HG02759 (cell line): ENCODE results near the gene SNAPC2.
"Not testable (repeated sequence)": the region's sequence is repeated elsewhere in the genome, so short reads cannot be mapped to it uniquely, and the experiment has no call there.

Source experiments
- ATAC-seq: cut with Tn5 transposase; IDR thresholded peaks from one replicate; pipeline ENCODE4 v1.9.1; 2021; ENCODE audit warnings: mild to moderate bottlenecking, moderate library complexity; ENCODE audit not compliant: unreplicated experiment

SNAPC2 gene

DNA sequence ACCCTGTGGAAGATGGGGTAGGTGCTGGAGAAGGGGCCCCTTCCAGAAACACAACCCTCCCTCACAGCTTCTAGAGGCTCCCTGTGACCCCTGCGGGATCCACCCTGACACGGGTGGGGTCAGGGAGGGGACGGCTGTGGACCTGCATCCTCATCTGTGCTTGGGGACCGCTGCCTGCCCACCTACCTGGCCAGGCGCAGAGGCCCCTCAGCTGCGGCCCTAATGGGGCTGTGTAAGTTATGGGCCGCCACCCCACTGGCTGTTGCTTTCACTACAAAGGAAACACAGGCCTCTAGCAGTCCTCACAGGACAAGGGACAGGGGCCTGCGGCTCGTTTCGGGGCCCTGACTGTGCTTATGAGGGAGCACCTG, 12.8 kb downstream of the SNAPC2 start:
- no peak for ATAC-seq

DNA sequence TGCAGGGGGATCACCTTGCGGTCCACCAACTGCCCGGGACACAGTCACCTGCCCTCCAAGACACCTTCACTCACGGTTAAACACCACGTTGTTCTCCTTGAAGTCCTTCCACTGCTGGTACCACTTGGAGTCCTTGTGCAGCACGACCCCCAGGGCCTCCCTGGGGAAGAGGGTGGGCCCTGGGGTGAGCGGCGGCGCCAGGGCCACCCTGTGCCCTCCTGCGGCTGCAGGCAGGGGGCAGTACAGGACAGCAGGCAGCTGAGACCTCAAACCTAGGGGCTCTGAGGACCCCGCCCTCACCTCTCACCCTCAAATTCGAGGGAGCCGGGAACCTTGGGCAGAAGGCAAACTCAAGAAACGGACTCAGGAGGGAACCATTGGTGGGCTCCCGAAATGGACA, 13.3 kb downstream of the SNAPC2 start:
- ATAC-seq, result no peak

- no peak for ATAC-seq
Measured at GRCh38 chr19:7933828-7934725, 13.9 kb downstream of the SNAPC2 start.

DNA sequence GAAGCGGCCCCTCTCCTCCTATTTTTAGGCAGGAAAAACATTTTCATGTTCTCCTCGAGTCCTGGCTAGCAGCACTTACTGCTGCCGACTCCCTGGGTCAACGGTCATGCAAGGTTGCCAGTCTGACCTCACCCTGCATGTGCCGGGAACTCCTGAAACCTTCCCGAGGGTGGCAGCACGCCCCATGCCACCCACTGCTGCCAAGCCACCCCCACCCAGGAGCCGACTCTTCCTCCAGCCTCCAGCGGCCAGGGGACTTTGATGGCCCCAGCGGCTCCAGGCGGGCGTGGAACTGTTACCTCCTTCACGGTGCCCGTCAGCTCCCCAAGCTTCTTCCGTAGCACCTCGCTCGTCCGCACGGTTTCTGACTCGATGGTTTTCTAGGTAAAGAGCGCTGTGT, 14.6 kb downstream of the SNAPC2 start:
- no peak for ATAC-seq

GRCh38 chr19:7940841-7941240, 20.7 kb downstream of the SNAPC2 start:
- no peak for ATAC-seq

DNA sequence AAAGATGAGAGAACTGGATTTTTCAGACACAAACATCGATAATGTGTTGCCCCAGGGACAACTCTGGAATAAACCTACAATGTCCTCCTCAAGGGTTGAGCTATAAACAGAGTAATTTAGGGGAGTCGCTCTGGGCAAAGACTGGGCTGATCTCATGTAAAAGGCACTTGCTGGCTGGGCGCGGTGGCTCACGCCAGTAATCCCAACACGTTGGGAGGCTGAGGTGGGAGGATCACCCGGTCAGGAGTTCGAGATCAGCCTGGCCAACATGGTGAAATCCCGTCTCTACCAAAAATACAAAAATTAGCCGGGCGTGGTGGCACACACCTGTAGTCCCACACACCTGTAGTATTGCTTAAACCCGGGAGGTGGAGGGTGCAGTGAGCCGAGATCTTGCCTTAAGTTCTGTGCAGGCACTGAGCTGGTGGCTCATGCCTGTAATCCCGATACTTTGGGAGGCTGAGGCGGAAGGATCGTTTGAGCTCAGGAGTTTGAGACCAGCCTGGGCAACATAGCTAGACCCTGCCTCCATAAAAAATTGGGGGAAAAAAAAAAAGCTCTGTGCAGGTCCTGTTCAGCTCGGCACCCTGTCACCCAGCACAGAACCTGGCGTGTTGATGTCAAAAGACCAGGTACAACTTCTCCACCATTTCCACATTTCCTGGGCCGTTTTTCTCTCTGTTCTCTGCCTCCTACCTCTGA, 21.9 kb downstream of the SNAPC2 start:
- no peak for ATAC-seq

GRCh38 chr19:7942981-7943443, 22.9 kb downstream of the SNAPC2 start:
- no peak for ATAC-seq

DNA sequence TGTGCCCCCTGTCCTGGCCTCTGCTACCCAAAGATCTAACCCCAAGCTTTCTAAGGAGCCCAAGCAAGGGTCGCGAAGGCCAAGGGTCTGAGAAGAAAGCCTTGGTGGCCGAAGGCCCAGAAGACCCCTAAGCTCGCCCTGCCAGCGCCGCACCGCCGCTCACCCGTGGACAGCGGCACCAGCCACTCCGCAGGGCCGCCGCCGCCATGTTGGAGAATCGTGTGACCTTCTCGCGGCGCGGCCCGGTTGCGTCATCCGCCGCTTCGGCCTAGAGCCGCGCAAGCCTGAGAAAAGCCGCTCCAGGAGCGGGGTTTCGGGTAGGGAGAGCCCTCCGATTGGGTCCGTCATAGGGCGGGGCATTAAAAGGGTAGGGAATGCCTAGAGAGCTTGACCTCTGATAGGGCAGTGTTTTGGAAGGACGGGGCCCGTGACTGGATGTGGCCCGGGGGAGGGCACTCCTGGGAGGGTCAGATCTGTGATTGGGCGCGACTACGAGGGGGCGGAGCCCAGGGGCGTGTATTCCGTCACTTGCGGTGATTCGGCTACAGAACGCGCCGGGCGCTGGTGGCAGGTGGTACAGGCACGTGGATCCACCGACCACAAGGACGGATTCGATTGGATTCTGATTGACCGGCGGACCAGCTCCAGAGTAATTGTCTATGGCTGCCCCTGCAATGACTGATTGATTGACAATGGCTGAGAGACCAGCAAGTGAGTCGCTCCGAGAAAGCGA, 23.5 kb downstream of the SNAPC2 start, which contains the start of gene TIMM44:
Gene TIMM44, minus strand, starts transcription at position 223 of the 733 bp plus-strand sequence. Its CDS starts 15 bp downstream, at position 208.
- peak; percentile 91 for ATAC-seq

GRCh38 chr19:7944177-7944761, 24.1 kb downstream of the SNAPC2 start:
- ATAC-seq, result peak; percentile 28

- no peak for ATAC-seq
Measured at GRCh38 chr19:7947939-7948338, 27.8 kb downstream of the SNAPC2 start.

GRCh38 chr19:7953060-7953459, 32.9 kb downstream of the SNAPC2 start:
- no peak for ATAC-seq

- ATAC-seq, result no peak
Measured at GRCh38 chr19:7953576-7953975, 33.4 kb downstream of the SNAPC2 start.

DNA sequence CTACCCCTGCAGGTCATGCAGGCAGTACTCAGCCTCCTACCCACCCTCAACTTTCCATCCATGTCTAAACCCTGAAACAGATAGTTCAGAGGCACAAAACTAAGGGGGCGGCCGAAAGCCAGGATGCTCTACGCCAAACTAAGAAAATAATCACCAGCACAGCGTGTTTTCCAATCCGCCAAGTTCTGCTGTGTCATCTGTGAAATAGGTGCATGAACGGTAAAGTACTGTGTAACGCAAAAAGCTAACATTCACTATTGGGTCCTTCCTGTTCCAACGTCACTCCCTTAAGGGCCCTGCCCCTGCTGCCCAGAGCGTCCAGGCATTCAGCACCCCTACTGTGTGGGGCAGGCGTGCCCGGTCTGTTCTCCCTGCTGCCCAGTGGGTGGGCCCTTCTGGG, 35.6 kb downstream of the SNAPC2 start:
- ATAC-seq, result no peak

DNA sequence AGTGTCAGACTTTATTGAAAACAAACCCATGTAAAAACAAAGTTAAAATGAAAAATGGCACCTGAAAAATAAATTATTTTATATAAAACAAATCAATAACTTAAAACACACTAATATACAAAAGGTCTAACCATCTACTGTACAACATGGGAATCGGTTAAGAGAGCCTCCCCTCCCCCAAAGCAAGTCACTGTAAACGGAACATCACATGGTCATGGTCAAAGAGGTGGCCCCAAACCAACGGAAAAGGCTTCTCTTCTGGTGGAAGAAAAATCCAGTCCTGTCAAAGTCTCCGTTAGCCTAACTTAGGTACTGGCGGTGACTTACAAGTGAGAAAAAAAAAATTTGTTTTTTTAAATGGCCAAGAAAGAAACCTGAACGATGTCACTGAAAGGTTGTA, 39.1 kb downstream of the SNAPC2 start:
- ATAC-seq, result no peak

DNA sequence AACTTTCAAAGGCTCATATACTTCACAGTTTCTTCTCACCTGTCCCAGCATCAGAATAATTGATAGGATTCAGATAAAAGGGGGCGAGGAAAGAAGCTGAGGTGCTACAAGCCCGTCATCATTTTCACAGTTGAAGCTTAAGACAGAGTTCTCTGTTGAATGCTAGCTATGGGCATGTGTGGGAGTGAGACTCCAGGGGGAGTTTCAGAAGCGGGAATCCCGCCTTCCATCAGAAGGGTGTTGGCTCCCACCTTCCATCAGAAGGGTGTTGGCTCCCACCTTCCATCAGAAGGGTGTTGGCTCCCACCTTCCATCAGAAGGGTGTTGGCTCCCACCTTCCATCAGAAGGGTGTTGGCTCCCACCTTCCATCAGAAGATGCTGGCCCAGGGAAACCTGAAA, 40.9 kb downstream of the SNAPC2 start:
- not testable (repeated sequence) for ATAC-seq

DNA sequence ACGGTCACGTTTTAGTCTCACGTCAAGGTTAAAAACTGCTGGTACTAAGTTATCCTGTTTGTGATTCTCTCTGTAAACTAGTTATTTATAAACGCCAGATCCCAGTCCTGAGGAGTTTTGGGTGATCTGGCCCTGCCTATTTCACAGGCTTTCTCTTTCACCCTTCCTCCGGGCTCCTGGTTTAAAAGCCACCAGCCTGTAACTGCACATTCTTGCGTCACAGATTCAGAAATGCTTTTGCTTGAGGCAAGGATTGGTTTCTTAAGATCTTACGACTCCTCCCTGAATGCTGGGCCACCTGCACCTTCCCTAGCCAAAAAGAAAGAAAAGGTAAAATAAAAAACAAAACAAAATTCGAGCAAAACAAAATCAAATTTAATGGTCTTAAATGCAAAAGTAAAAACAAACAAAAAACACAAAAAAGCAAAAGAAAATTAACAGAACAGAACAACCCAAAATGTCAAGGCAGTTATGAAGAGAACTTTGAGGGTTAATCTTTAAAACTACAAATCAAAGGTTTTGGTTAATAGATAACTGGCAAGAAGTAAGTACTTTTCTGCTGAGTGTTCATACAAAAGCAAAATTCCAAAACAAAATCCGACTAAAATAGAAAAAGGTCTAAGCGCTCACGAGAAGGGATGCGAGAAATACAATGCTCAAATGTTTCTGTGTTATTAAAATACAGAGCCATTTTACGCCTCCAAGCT, 41.9 kb downstream of the SNAPC2 start:
- ATAC-seq, result no peak

DNA sequence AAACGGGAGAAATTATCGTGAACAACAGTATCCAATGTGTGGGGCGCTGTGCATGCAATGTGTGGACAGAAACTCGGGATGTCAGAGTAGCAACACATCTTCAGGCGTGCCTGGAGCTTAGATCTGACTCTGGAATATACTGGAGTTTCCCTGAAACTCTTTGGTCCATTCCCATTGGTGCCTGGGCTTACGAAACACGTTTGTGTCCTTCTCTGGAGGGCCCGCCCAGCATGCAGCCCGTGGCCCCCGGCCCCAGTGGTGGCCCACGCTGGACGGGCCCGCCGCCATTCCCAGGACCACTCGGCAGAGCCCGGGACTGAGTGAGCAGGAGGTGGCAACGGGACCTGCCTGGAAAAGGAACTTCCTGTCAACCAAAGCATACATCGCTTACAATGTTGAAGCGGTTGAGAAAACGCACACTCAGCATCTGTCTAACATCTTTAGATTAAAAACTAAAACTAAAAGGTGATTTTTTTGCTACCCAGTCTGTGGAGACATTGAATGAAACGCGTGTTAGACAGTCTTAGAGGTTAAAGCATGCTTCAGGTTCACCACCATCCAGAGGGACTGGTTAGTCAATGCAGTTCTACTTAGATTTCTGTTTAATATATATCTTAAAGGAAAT, 42.6 kb downstream of the SNAPC2 start:
- no peak for ATAC-seq

DNA sequence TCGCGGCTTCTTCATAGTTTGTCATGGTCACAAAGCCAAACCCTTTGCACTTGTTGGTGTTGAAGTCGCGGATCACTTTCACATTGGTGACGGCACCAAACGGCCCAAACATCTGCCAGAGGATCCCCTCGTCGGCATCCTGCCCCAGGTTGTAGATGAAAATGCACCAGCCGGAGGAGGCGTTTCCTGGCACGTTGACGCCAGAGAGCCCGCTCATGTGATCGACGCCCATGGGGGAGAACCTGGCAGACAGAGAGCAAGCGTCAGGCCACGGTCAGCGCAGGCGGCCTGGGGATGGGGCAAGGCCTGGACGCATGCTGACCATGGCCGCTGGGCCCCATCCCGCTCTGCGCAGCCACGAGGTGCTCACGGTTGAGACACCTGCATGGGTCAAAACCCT, 43.4 kb downstream of the SNAPC2 start:
- no peak for ATAC-seq

- ATAC-seq, result no peak
Measured at GRCh38 chr19:7965259-7965841, 45.2 kb downstream of the SNAPC2 start.
